ENCODE measurements around the gene NRXN3.

- TF ChIP-seq POLR2A (IDR thresholded peaks at IDR 0.05) (no peak), CTCF (IDR thresholded peaks at IDR 0.05) (no peak), EP300 (IDR thresholded peaks at IDR 0.05) (no peak)
These were observed 677.6 kb downstream of the NRXN3 start for GRCh38 chr14:78847801-78848200.

Measured in stomach (tissue), 4 donors.